HCT116 (cell line): Measurements from ENCODE around the gene PDK2. TPM values are rescaled to one million over a fixed set of nuclear protein-coding genes. Genes with fewer than 3 reads are reported as not detected.

ENCODE experiments used
- ATAC-seq: fragments of 200-7000 bp; cut with Tn5 transposase; 2 replicates; pipeline ENCODE4 v1.9.1; 2020; ENCODE audit warnings: mild to moderate bottlenecking, moderate library complexity
- BruUV-seq: library from RNA; stranded (reverse); fragments of 400-500 nt; replicated peaks from 2 replicates; lab custom pipeline; 2021; lab: Mats Ljungman, UMichigan
- CTCF ChIA-PET: fragments of 300-600 bp; sonication (Branson Sonifier 250); formaldehyde crosslinking; loops from one replicate; lab custom pipeline; 2021; ENCODE audit warnings: antibody characterized with exemption; lab: Charles Lee
- POLR2A ChIA-PET: fragments of 300-600, 350-600 bp; sonication (Branson Sonifier 250); formaldehyde crosslinking; loops from one replicate; lab custom pipeline; 2021; ENCODE audit warnings: antibody characterized with exemption; lab: Charles Lee
- RAD21 ChIA-PET, 2 experiments: fragments of 300-600 bp; sonication (Branson Sonifier 250); formaldehyde crosslinking; loops; one replicate each; lab custom pipeline; 2023; ENCODE audit warnings: low total read pairs in 2 of 2; ENCODE audit not compliant: uncharacterized antibody in 2 of 2, unreplicated experiment in 2 of 2, low non-redundant PET in 1 of 2; lab: Charles Lee
- DNase-seq: peaks from one replicate; pipeline ENCODE4 v3.0.0-alpha.2; 2010; ENCODE audit warnings: low read depth, low spot score
- H2AFZ ChIP-seq: fragments of 200-600 bp; shearing (Covaris generic), sonication (generic); 2 replicates; pipeline ENCODE4 v1.6.1; 2017; ENCODE audit warnings: low read depth, mixed run types, mixed read lengths, antibody characterized with exemption, low read length; ENCODE audit not compliant: poor library complexity, severe bottlenecking
- H3K27ac ChIP-seq: 2 replicates; pipeline ENCODE4 v1.5.1; 2012; ENCODE audit warnings: low read depth, low read length
- H3K27me3 ChIP-seq: fragments of 200-600 bp; sonication (generic); 2 replicates; pipeline ENCODE4 v1.6.1; 2016; ENCODE audit warnings: mixed run types, low read length, mixed read lengths; ENCODE audit not compliant: insufficient read depth
- H3K36me3 ChIP-seq, 2 experiments: fragments of 200-500 bp in 1 of 2; fragments of 200-600 bp in 1 of 2; sonication (Bioruptor generic) in 1 of 2; sonication (generic) in 1 of 2; 2 replicates each; pipeline versions ENCODE4 v1.5.1 to v1.6.1; 2014 to 2016; ENCODE audit warnings: low read length in 2 of 2, inconsistent platforms in 1 of 2, mixed read lengths in 1 of 2, mixed run types in 1 of 2; ENCODE audit not compliant: insufficient read depth in 2 of 2, control insufficient read depth in 1 of 2
- H3K4me1 ChIP-seq, 2 experiments: fragments of 200-600 bp in 1 of 2; sonication (generic) in 1 of 2; 2 replicates each; pipeline versions ENCODE4 v1.5.1 to v1.6.1; 2012 to 2017; ENCODE audit warnings: low read length in 2 of 2, inconsistent platforms in 1 of 2, mild to moderate bottlenecking in 1 of 2, mixed read lengths in 1 of 2, mixed run types in 1 of 2, moderate library complexity in 1 of 2; ENCODE audit not compliant: insufficient read depth in 2 of 2, control insufficient read depth in 1 of 2
- H3K4me2 ChIP-seq: fragments of 200-600 bp; sonication (generic); 2 replicates; pipeline ENCODE4 v1.6.1; 2017; ENCODE audit warnings: mixed run types, low read length, mixed read lengths
- H3K4me3 ChIP-seq, 2 experiments: fragments of 200-600 bp in 1 of 2; sonication (generic) in 1 of 2; replicated peaks in 1 of 2; 2 replicates each; pipeline ENCODE4 v1.5.1; 2011 to 2016; ENCODE audit warnings: low read length in 2 of 2, control low read depth in 1 of 2, low read depth in 1 of 2, mild to moderate bottlenecking in 1 of 2, mixed read lengths in 1 of 2, mixed run types in 1 of 2
- H3K79me2 ChIP-seq: fragments of 200-600 bp; sonication (generic); 2 replicates; pipeline ENCODE4 v1.6.1; 2017; ENCODE audit warnings: mild to moderate bottlenecking, mixed run types, low read length, moderate library complexity, mixed read lengths; ENCODE audit not compliant: insufficient read depth
- H3K9ac ChIP-seq: fragments of 200-600 bp; sonication (generic); 2 replicates; pipeline ENCODE4 v1.6.1; 2016; ENCODE audit warnings: low read length, mixed read lengths
- H3K9me2 ChIP-seq: fragments of 200-600 bp; sonication (generic), shearing (Covaris generic); 2 replicates; pipeline ENCODE4 v1.6.1; 2017; ENCODE audit warnings: mixed run types, mild to moderate bottlenecking, moderate library complexity; ENCODE audit not compliant: insufficient read depth
- H3K9me3 ChIP-seq, 2 experiments: fragments of 200-500 bp in 1 of 2; fragments of 200-600 bp in 1 of 2; sonication (Bioruptor generic) in 1 of 2; sonication (generic) in 1 of 2; 2 replicates each; pipeline ENCODE4 v1.6.1; 2014 to 2017; ENCODE audit warnings: low read length in 2 of 2, mixed read lengths in 2 of 2, inconsistent platforms in 1 of 2, low read depth in 1 of 2, mild to moderate bottlenecking in 1 of 2, mixed run types in 1 of 2, moderate library complexity in 1 of 2; ENCODE audit not compliant: control insufficient read depth in 1 of 2, insufficient read depth in 1 of 2
- H4K20me1 ChIP-seq: fragments of 200-600 bp; sonication (generic), shearing (Covaris generic); 2 replicates; pipeline ENCODE4 v1.6.1; 2017; ENCODE audit warnings: mixed run types, mild to moderate bottlenecking, moderate library complexity; ENCODE audit not compliant: insufficient read depth
- ATF3 ChIP-seq: IDR thresholded peaks from 2 replicates; pipeline ENCODE4 v1.6.1; 2012
- CBX3 ChIP-seq: IDR thresholded peaks from 2 replicates; pipeline ENCODE4 v1.6.1; 2012; ENCODE audit warnings: low read depth
- CEBPB ChIP-seq: IDR thresholded peaks from 2 replicates; pipeline ENCODE4 v1.6.1; 2012; ENCODE audit warnings: low read depth
- EGR1 ChIP-seq: IDR thresholded peaks from 2 replicates; pipeline ENCODE4 v1.6.1; 2012; ENCODE audit warnings: low read depth
- ELF1 ChIP-seq: IDR thresholded peaks from 2 replicates; pipeline ENCODE4 v1.6.1; 2012; ENCODE audit warnings: low read depth, borderline replicate concordance
- EZH2 ChIP-seq: fragments of 200-600 bp; sonication (generic); IDR thresholded peaks from 2 replicates; pipeline ENCODE4 v1.6.1; 2017; ENCODE audit warnings: antibody characterized with exemption, mixed run types
- EZH2phosphoT487 ChIP-seq: fragments of 200-600 bp; IDR thresholded peaks from 2 replicates; pipeline ENCODE4 v1.6.1; 2018; ENCODE audit warnings: antibody characterized with exemption, borderline replicate concordance
- FOSL1 ChIP-seq: IDR thresholded peaks from 2 replicates; pipeline ENCODE4 v1.6.1; 2012; ENCODE audit warnings: low read depth
- JUND ChIP-seq: IDR thresholded peaks from 2 replicates; pipeline ENCODE4 v1.6.1; 2012
- POLR2A ChIP-seq: IDR thresholded peaks from 2 replicates; pipeline ENCODE4 v1.7.0; 2011; ENCODE audit warnings: borderline replicate concordance; ENCODE audit not compliant: insufficient read depth, insufficient read length; ENCODE audit errors: extremely low read depth
- RAD21 ChIP-seq: IDR thresholded peaks from 2 replicates; pipeline ENCODE4 v1.6.1; 2012; ENCODE audit warnings: low read depth, mild to moderate bottlenecking
- SIN3A ChIP-seq: IDR thresholded peaks from 2 replicates; pipeline ENCODE4 v1.6.1; 2012; ENCODE audit warnings: low read depth
- SP1 ChIP-seq: IDR thresholded peaks from 2 replicates; pipeline ENCODE4 v1.6.1; 2012; ENCODE audit warnings: low read depth
- SRF ChIP-seq: IDR thresholded peaks from 2 replicates; pipeline ENCODE4 v1.6.1; 2012; ENCODE audit warnings: low read depth
- TCF7L2 ChIP-seq: IDR thresholded peaks from 2 replicates; pipeline ENCODE4 v1.7.0; 2011; ENCODE audit warnings: borderline replicate concordance, inconsistent platforms; ENCODE audit not compliant: insufficient read depth, insufficient read length; ENCODE audit errors: extremely low read depth
- ZNF274 ChIP-seq: fragments of 200-500 bp; sonication (Bioruptor generic); IDR thresholded peaks from 2 replicates; pipeline ENCODE4 v1.6.1; 2014; ENCODE audit warnings: mild to moderate bottlenecking, low read depth, low read length, inconsistent platforms
- intact Hi-C: fragments of 100-400 bp; cut with micrococcal nuclease; formaldehyde crosslinking; loops from 2 replicates; pipeline ENCODE4 v1.10.0; 2022
- total RNA-seq: library from RNA; stranded (reverse); gene quantifications from one replicate; pipeline ENCODE4 v1.2.1, GENCODE V29; 2021; ENCODE audit not compliant: unreplicated experiment
- TF ChIP-seq, protein P1 (sequence below): IDR thresholded peaks from 2 replicates; pipeline ENCODE4 v1.6.1; 2012; ENCODE audit warnings: low read depth

PDK2 gene
- total RNA-seq, 1 experiment from 2014 or later: 39.1 TPM

- 0 out of 2 replicates have a peak, but pooled peaks cover 6% of the 10 kb centered on the region for H3K79me2 ChIP-seq
- peaks cover 12 to 35% of the 10 kb centered on the region in 2 experiments for H3K4me1 ChIP-seq
- no peak overlapping the region for H3K4me2 ChIP-seq
- intact Hi-C loops: no loop called here
- POLR2A ChIA-PET: interaction anchor here (0.7 to 3.5 kb wide), 5 partner anchors 12 to 329 kb away, joined by 3 to 18 read pairs (median 5); partner anchors contain the start of genes FAM117A and ITGA3
- CTCF ChIA-PET: interaction anchor here (1.4 to 4.6 kb wide), 17 partner anchors 9 to 204 kb away, joined by 4 to 55 read pairs (median 12); partner anchors contain the start of genes ITGA3 and SGCA
- DNase-seq (no peak), ATAC-seq (no peak)
- H3K27me3 ChIP-seq: no peaks in the 10 kb centered on the region
- H3K4me3 ChIP-seq: no peak overlapping the region
- BruUV-seq: no TSS peak
- H3K9me3 ChIP-seq: no peaks in the 10 kb centered on the region
- H3K9ac ChIP-seq: no peak overlapping the region
- RAD21 ChIA-PET: interaction anchor here in 1 of 2 experiments (1.3 kb wide), 2 partner anchors 14 to 66 kb away, joined by 3 to 4 read pairs; no protein-coding TSS in a partner anchor
- TF ChIP-seq SRF: no peak
- TF ChIP-seq EZH2: no peak
- TF ChIP-seq JUND: no peak
- TF ChIP-seq SIN3A: no peak
- no peak for TF ChIP-seq SP1
- no peak for TF ChIP-seq FOSL1
- no peak for TF ChIP-seq POLR2A
- TF ChIP-seq, protein P1, sequence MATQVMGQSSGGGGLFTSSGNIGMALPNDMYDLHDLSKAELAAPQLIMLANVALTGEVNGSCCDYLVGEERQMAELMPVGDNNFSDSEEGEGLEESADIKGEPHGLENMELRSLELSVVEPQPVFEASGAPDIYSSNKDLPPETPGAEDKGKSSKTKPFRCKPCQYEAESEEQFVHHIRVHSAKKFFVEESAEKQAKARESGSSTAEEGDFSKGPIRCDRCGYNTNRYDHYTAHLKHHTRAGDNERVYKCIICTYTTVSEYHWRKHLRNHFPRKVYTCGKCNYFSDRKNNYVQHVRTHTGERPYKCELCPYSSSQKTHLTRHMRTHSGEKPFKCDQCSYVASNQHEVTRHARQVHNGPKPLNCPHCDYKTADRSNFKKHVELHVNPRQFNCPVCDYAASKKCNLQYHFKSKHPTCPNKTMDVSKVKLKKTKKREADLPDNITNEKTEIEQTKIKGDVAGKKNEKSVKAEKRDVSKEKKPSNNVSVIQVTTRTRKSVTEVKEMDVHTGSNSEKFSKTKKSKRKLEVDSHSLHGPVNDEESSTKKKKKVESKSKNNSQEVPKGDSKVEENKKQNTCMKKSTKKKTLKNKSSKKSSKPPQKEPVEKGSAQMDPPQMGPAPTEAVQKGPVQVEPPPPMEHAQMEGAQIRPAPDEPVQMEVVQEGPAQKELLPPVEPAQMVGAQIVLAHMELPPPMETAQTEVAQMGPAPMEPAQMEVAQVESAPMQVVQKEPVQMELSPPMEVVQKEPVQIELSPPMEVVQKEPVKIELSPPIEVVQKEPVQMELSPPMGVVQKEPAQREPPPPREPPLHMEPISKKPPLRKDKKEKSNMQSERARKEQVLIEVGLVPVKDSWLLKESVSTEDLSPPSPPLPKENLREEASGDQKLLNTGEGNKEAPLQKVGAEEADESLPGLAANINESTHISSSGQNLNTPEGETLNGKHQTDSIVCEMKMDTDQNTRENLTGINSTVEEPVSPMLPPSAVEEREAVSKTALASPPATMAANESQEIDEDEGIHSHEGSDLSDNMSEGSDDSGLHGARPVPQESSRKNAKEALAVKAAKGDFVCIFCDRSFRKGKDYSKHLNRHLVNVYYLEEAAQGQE: no peak
- no peak for TF ChIP-seq CEBPB
- no peak for TF ChIP-seq ATF3
- no peak for TF ChIP-seq EGR1
- no peak for TF ChIP-seq EZH2phosphoT487
- no peak for TF ChIP-seq TCF7L2
- no peak for TF ChIP-seq ELF1
- TF ChIP-seq CBX3: no peak
- no peak for TF ChIP-seq ZNF274
- no peak for TF ChIP-seq RAD21
- peaks cover 17 to 20% of the 10 kb centered on the region in 2 experiments; a peak in 3 of 4 replicates for H3K36me3 ChIP-seq
- H3K9me2 ChIP-seq: no peaks in the 10 kb centered on the region
- H4K20me1 ChIP-seq: no peaks in the 10 kb centered on the region
- H2AFZ ChIP-seq: no peak overlapping the region
- H3K27ac ChIP-seq: no peak overlapping the region
Measured at GRCh38 chr17:50093246-50093645, 1.9 kb upstream of the PDK2 start.
